AG10803 (cell line): ENCODE results near the gene BCAS4.

Source experiments
- DNase-seq: peaks from one replicate; pipeline ENCODE4 v3.0.0; 2010; ENCODE audit warnings: low read depth
- H3K4me3 ChIP-seq: 2 replicates; pipeline ENCODE4 v1.5.1; 2011; ENCODE audit warnings: mild to moderate bottlenecking, low read length, control low read depth
- TF ChIP-seq, protein P1 (sequence below): conservative IDR thresholded peaks from 2 replicates; pipeline ENCODE4 v1.5.1; 2011; ENCODE audit warnings: mild to moderate bottlenecking, low read length, control low read depth, inconsistent platforms

The BCAS4 gene, protein sequence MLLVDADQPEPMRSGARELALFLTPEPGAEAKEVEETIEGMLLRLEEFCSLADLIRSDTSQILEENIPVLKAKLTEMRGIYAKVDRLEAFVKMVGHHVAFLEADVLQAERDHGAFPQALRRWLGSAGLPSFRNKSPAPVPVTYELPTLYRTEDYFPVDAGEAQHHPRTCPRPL

DNA sequence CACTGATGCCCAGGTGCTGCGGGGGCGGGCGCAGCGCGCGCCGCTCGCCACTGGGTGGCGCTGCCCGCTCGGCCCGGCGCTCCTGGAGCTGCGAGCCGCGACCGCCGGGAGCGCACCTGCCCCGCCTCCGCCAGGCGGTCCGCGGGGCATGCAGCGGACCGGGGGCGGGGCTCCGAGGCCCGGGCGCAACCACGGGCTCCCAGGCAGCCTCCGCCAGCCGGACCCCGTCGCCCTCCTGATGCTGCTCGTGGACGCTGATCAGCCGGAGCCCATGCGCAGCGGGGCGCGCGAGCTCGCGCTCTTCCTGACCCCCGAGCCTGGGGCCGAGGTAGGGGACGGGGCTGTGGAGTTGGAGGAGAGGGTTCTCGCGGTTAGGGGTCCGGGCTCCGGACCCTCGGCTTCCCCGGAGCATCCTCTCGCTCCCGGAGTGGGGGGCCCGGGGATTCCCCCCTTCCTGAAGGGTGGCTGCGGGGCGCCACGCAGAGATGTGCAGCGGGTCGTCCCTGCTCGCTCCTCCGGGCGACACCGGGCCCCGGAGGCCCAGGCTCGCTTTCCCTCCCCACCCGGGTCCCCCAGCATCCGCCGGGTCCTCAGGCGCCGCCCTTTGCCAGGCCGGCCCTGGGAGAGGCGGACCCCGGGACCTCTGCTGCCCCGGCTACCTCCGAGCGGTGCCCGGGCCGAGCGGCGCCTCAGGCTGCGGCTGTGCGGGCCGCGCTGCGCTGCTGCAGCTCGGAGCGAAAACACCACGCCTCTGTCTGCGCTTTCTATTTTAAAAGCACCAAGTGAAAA lies at the start of gene BCAS4:
BCAS4 (plus strand) TSS at position 216 of the 789 bp plus-strand sequence; CDS start at position 239, 23 bp downstream.
- peak within 1 kb of the TSS; percentile 78 for H3K4me3 ChIP-seq
- TF ChIP-seq, protein P1, sequence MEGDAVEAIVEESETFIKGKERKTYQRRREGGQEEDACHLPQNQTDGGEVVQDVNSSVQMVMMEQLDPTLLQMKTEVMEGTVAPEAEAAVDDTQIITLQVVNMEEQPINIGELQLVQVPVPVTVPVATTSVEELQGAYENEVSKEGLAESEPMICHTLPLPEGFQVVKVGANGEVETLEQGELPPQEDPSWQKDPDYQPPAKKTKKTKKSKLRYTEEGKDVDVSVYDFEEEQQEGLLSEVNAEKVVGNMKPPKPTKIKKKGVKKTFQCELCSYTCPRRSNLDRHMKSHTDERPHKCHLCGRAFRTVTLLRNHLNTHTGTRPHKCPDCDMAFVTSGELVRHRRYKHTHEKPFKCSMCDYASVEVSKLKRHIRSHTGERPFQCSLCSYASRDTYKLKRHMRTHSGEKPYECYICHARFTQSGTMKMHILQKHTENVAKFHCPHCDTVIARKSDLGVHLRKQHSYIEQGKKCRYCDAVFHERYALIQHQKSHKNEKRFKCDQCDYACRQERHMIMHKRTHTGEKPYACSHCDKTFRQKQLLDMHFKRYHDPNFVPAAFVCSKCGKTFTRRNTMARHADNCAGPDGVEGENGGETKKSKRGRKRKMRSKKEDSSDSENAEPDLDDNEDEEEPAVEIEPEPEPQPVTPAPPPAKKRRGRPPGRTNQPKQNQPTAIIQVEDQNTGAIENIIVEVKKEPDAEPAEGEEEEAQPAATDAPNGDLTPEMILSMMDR, result peak; percentile 53
- DNase-seq, result peak; percentile 78

DNA sequence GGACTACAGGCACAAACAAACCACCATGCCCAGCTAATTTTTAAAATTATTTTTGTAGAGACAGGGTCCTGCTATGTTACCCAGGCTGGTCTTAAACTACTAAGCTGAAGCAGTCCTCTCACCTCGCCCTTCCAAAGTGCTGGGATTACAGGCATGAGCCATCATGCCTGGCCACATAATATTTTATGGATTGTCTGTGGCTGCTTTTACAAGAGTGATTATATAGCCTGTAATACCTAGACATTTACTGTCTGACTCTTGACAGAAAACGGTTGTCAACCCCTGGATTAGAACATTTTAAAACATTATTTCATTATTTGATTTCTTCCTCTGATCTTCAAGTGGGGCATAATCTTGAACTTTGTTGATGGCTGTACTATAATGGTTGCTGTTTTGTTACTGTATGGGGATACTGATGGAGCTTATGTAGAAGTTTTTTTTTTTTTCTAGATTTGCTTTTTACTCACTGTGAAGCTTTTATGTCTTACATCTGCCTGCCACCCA lies 49.2 kb upstream of the BCAS4 start:
- TF ChIP-seq, protein P1, result no peak
- no peak for DNase-seq
- H3K4me3 ChIP-seq, result no peak overlapping the region

DNA sequence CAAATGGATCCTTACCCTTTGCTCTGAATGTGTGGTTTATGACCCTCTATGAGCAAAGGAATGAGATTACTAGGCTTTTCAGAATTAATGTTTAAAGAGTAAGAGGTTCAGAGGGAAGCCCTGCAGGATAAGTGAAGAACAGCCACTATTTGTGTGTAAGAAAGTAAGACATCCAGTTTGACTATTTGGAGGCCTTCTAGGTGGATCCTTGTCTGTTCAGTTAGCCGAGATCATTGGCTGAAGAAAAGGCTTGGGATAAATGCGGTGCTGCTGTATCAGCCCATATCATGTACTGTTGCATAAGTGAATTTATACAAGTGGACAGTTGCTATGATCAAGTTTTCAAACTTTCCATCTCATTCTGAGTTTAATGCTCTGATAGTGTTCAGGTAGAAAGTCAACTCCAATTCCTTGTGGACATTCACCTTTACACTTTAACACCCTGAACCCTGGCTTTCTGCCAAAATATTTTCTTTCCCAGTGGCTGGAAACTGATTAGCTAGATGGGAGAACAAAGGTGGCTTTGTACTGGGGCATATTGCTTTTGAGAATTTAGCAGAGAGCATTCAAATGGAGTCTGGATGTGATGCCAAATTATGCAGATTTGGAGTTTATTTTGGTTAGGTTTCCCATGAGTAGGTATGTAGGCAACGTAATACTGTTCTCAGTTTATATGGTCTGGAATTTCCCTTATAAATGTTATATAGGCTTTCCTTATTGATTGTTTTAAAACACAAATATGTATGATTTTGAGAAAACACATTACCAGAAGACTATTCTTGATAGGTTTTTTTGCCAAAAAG lies 48.5 kb upstream of the BCAS4 start:
- no peak for DNase-seq
- TF ChIP-seq, protein P1, result no peak
- no peak overlapping the region for H3K4me3 ChIP-seq

DNA sequence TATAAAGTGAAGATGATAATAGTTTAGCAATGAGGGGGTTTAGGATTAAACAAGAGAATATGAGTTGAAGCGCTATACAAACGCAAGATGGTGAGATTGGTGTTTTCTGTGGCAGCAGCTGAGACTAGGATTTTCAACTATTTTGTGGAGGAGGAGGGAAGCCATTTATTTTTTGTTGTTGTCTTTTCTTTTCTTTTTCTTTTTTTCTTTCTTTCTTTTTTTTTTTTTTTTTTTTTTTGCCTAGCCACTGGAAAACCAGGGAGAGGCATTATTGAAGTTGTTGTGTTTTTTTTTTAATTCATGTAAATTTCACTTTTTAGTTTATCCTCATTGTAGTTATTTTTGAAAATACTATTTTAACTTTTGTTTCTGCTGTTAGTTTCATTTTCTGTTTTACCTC lies 47.6 kb upstream of the BCAS4 start:
- no peak overlapping the region for H3K4me3 ChIP-seq
- no peak for DNase-seq
- TF ChIP-seq, protein P1, result no peak

DNA sequence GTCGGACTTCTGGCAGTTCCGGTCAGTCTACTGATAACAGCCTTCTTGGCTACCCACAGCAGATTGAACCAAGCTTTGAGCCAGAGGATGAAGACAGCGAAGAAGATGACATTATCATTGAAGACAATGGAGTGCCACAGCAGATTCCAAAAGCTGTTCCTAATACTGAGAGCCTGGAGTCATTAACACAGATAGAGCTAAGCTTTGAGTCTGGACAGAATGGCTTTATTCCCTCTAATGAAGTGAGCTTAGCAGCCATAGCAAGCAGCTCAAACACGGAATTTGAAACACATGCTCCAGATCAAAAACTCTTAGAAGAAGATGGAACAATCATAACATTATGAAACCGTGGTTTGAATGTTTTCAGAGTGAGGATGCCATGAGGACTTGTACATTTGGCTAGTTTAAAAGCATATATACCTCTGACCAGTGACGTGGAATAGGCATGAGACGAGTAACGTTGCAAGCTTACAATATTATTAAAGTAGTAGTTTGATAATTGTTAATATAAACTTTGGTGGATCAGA lies 44.7 kb upstream of the BCAS4 start:
- DNase-seq, result peak; percentile 28
- TF ChIP-seq, protein P1, result no peak
- no peak overlapping the region for H3K4me3 ChIP-seq

DNA sequence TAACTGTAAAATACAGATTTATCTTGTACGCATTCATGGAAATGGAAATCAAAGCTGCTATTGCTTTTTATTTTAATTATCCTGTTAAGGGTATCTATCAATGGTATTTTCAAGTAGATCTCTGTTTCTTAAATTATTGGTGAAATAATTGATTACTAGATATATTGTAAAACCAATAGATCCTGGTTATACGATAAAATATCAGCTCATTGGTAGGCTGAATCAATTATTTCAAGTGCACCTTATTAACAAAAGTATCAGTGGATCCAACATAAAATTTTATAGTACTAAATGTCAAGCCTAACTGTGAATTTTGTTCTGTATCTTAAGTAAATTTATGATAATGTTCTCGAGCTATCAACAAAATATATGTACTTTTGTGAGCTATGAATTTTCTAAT lies 41.7 kb upstream of the BCAS4 start:
- H3K4me3 ChIP-seq, result no peak overlapping the region
- TF ChIP-seq, protein P1, result no peak
- no peak for DNase-seq
